AG04450 (cell line): Measurements from ENCODE around the gene KCNH3. TPM values are rescaled to one million over a fixed set of nuclear protein-coding genes. Genes with fewer than 3 reads are reported as not detected.

Experiments used
- CTCF ChIA-PET: fragments of 300-600, 350-600 bp; formaldehyde crosslinking; extraction: SDS; loops from one replicate; lab custom pipeline; 2022; ENCODE audit warnings: antibody characterized with exemption, inconsistent platforms; lab: Charles Lee
- POLR2A ChIA-PET: fragments of 350-600 bp; formaldehyde crosslinking; extraction: SDS; loops from one replicate; lab custom pipeline; 2021; ENCODE audit warnings: antibody characterized with exemption, inconsistent platforms; lab: Yijun Ruan, JAX
- DNase-seq: peaks from one replicate; pipeline ENCODE4 v3.0.0-alpha.2; 2011; ENCODE audit warnings: low read depth, low spot score
- H3K27ac ChIP-seq: one replicate; pipeline ENCODE4 v1.5.1; 2012; ENCODE audit warnings: low read depth, low read length, control low read depth
- H3K27me3 ChIP-seq: one replicate; pipeline ENCODE4 v1.6.0; 2012; ENCODE audit warnings: low read length; ENCODE audit not compliant: control insufficient read depth, insufficient read depth
- H3K4me3 ChIP-seq: 2 replicates; pipeline ENCODE4 v1.5.1; 2011; ENCODE audit warnings: mild to moderate bottlenecking, low read depth, low read length, control low read depth
- H3K9me3 ChIP-seq: 2 replicates; pipeline ENCODE4 v1.5.1; 2012; ENCODE audit warnings: low read length; ENCODE audit not compliant: control insufficient read depth, insufficient read depth
- CTCF ChIP-seq: IDR thresholded peaks from 2 replicates; pipeline ENCODE4 v1.5.1; 2011; ENCODE audit warnings: low read depth, low read length, control low read depth, inconsistent platforms
- polyA plus RNA-seq: library from polyadenylated mRNA; depleted of rRNA; stranded (reverse); fragments of >200 nt; gene quantifications from 2 replicates; pipeline ENCODE4 v1.2.3, GENCODE V29; 2011

KCNH3 gene
- polyA plus RNA-seq, 1 experiment = 0.01 TPM

GRCh38 chr12:49543221-49543913 lies 4.5 kb downstream of the KCNH3 start:
- no peak for TF ChIP-seq CTCF
- CTCF ChIA-PET = no interaction called here
- H3K27me3 ChIP-seq = peaks cover 62% of the 10 kb centered on the region
- DNase-seq = no peak
- H3K9me3 ChIP-seq = no peaks in the 10 kb centered on the region; the same call in 1 of the 2 replicates
- no peak overlapping the region for H3K4me3 ChIP-seq
- H3K27ac ChIP-seq = no peak overlapping the region
- POLR2A ChIA-PET = no interaction called here

DNA sequence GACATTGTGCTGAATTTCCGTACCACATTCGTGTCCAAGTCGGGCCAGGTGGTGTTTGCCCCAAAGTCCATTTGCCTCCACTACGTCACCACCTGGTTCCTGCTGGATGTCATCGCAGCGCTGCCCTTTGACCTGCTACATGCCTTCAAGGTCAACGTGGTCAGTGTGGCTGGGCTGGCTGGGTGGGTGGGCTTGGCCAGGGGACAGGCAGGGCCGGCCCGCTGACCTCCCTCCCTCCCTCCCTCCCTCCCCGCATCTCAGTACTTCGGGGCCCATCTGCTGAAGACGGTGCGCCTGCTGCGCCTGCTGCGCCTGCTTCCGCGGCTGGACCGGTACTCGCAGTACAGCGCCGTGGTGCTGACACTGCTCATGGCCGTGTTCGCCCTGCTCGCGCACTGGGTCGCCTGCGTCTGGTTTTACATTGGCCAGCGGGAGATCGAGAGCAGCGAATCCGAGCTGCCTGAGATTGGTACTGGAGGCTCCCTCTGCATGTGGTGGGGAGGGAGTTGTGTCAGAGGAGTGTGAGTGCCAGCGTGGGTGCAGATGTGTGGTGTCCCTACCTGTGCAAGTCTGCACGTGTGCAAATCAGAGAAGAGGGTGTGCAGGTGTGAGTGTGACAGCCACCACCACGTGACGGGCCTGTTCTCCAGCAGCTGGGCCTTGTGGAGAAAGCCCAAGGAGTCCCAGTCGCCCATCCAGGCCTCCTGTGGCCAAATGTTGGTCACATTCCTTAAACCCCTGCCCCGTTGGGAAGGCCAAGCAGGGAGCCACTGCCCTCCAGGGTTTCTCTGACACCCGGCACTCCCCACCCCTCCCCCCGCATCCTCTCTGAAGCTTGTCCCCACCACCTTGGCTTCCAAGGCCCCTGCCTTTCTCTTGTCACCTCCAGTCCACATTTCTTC lies 5.3 kb downstream of the KCNH3 start:
- peaks cover 68% of the 10 kb centered on the region for H3K27me3 ChIP-seq
- H3K4me3 ChIP-seq = no peak overlapping the region
- ChIA-PET CTCF (interaction anchor here (1.0 kb wide), 1 partner anchor 187 kb away, joined by 4 read pairs; no protein-coding TSS in a partner anchor), POLR2A (interaction anchor here (0.6 to 1.1 kb wide), 2 partner anchors 78 to 177 kb away, joined by 6 to 7 read pairs; partner anchors contain the start of gene SPATS2)
- TF ChIP-seq CTCF = no peak
- no peaks in the 10 kb centered on the region; the same call in 1 of the 2 replicates for H3K9me3 ChIP-seq
- no peak for DNase-seq
- no peak overlapping the region for H3K27ac ChIP-seq

GRCh38 chr12:49545815-49546214 lies 7.0 kb downstream of the KCNH3 start:
- CTCF ChIA-PET = no interaction called here
- Histone ChIP-seq H3K27me3 (peaks cover 57% of the 10 kb centered on the region), H3K4me3 (no peak overlapping the region), H3K9me3 (no peaks in the 10 kb centered on the region; the same call in 1 of the 2 replicates), H3K27ac (no peak overlapping the region)
- TF ChIP-seq CTCF = no peak
- POLR2A ChIA-PET = interaction anchor here (0.6 kb wide), 1 partner anchor 179 kb away, joined by 3 read pairs; no protein-coding TSS in a partner anchor
- DNase-seq = no peak

- no peak for DNase-seq
Observed at GRCh38 chr12:49546481-49546880, 7.7 kb downstream of the KCNH3 start.

More at GRCh38 chr12:49546481-49546880, 7.7 kb downstream of the KCNH3 start:
- ChIA-PET CTCF (no interaction called here), POLR2A (no interaction called here)
- Histone ChIP-seq H3K4me3 (no peak overlapping the region), H3K27me3 (peaks cover 53% of the 10 kb centered on the region), H3K27ac (no peak overlapping the region), H3K9me3 (no peaks in the 10 kb centered on the region; the same call in 1 of the 2 replicates)
- no peak for TF ChIP-seq CTCF
